DMS 273 (cell line): ENCODE results near the gene MAFG.

Source experiments
- DNase-seq: peaks from one replicate; lab custom pipeline; 2025; ENCODE audit not compliant: unreplicated experiment; lab: John Stamatoyannopoulos, UW

MAFG gene

DNA sequence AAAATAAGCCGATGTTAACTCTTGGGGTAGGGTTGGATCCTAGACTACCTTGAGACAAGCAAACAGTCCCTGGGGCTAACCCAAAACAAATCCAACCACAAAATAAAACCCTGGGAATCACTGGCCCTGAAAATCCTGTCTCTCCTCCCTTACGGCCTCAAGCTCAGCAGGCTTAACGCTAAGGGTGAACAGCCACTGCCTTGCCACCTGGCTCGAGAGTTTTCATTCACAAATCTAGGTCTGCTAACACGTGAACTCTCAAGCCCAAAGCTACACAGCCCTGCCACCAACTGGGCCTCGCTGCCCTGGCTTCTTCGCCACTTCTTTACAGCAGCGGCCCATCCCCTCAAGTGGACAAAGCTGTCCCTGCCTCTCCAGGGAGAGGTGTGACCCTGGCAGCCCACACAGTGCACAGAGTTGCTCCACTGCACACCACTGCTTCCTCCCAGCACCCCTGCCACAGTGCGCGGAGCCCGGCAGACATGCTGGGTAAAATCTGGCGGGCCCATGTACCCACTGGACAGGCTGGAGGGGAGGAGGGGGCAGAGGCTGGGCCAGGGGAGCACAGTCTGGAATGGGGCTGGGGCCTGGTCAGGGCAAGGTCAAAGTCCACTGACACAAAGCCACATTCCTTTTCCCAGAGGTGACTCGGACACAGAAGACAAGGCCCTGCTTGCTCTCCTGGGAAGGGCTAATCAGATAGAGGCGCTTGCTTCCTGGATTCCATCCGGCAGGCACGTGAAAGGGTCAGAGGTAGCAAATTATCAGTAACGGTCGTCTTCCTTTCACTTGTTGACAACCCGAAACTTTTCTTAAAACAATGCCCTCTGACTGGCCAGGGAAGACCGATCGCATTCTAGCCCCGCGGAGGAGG is 17.3 kb downstream of the MAFG start:
- peak; percentile 42 for DNase-seq

DNA sequence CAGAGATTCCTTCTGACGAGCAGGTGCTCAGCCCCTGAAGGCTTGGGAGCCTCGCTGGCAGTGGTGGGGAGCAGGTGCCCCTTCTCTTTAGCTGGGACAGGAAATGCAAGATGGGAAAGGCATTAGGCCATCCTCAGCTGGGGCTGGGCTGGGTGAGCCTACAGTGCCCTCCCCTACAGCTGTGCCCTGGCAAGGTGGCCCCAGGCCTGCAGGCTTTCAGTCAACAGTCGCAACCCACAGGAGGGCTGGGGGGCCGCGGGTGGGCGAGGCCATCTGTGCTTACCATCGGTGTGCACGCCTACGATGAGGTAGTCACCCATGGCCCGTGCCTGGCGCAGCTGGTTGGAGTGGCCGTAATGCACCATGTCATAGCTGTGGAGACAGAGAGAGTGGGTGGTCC is 18.3 kb downstream of the MAFG start:
- DNase-seq, result no peak

DNA sequence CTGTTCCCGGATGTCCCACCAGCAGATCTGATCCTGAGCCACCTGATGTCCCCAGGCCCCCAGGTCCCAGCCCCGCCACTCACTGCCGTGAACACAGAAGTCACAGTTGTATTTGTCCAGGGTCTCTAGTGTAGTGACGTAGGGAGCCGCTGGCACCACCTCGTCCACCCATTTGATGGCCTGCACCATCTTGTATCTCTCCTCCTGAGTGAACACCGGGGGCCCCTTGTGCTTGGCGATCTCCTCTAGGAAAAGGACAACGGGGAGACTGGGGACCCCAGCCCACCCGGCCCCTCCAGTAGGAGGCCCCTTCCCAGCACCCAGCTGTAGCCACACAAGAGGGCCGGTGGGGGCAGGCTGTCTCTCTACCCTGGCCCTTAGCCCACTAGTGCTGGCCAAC is 18.7 kb downstream of the MAFG start:
- no peak for DNase-seq

DNA sequence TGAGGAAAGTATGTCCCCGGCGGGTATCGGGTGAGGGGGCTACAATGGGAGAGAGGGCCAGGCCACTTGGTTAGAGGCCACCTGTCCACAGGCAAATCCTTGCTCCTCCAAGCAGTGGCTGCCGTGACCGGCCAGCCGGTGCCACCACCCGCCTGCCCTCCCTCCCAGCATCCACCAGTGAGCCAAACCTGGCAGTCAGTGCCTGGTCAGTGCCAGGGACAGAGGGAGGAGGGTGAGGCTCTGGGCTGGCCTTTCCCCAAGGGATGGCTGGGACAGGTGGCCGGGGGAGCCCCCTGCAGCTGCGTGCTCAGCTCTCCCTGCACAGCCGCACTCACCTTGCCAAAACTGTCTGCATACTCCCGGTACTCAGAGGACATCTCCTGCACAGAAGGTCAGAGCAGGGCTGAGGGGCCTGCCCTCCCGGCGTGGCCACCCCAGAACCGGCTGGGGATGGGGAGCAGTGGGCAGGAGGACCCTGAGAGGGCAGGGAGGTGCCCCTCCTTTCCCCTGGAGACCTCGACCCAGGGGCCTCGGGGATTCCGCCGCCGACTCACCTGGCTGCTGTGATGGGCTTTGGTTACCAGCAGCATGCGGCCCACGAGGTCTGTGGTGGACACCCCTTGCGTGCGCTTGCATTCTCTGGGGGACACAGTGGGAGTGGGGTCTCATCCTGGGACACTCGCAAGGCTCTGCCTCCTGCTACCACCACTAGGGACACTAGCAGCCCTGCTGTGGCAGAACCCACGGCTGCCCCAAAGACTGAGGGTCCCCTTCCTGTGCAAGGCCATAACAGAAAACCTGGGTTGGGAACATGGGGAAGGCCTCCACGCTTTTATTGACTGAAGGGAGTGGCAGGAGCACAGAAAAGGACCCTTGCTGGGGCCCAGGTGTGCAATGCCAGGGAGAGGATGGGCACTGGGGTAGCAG is 20.1 kb downstream of the MAFG start:
- DNase-seq, result no peak

DNA sequence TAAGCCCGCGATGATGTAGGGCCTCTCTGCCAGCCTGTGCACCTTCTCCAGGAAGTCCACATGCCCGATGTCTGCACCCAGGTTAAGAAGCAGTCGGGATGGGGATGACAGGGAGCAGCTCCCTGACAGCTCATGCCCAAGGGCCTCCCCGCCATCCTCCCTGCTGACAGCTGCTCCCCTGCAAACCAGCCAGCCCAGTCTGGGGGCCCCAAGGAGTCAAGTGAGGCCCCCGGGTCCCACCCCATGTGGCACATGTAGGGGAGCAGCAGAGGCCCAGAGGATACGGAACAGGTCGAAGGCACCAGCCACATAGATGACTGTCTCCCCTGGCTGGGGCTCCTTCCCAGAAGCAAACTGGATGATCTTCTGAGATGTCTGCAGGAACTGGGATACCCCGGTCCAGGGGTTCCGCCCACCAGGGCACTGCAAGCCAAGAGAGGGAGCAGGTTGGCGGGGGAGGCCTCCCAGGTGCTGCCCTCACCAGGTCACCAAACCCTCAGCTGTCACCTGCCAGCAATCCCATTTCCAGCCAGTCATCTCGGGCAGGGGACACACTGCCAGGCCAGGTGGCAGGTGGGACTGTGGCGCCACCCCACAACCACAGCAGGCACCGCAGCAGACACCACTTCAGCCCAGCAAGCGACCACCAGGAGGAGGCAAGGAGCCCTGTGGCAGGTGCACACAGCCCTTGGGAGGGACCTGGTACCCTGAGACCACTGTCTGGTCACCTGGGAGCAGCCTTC is 20.9 kb downstream of the MAFG start:
- peak; percentile 36 for DNase-seq

DNA sequence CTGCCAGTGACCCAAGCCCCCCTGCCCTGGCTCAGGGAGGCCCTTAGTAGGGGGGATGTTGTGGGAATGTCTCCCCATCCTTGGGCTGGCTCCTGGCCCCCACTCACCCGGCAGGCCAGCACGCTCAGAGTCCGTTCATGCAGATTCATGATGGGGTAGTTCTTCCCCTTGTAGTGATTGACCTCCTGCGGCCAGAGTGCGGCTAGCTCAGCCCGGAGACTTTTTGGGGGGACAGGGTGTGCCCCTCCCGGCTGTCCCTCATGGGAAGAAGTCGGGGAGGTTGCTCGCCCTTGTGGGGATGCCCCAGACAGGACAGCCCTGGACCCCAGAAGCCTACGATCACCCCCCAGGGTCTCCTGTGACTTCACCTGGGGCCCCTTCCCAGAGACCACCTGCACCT is 21.5 kb downstream of the MAFG start:
- DNase-seq, result no peak

DNA sequence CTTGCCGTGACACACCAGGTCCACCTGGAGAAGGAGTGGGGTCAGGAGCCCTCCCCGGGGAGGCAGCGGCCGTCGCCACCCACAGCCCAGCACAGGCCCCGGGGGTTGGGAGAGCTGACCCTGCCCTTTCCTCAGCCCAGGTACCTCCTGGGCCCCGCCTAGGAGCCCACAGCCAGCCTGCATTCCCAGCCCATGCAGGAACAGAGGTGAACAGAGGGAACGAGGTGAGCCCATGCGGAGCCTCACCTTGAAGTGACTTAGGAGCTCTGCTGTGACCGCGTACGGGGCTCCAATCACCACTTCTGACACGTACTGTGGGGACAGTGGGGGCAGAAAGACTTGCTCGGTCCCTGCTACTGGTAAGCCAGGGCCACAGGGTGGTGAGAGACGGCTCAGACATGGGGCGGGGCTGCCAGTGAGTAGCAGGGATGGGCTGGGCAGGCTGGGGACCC is 22.1 kb downstream of the MAFG start:
- no peak for DNase-seq

DNA sequence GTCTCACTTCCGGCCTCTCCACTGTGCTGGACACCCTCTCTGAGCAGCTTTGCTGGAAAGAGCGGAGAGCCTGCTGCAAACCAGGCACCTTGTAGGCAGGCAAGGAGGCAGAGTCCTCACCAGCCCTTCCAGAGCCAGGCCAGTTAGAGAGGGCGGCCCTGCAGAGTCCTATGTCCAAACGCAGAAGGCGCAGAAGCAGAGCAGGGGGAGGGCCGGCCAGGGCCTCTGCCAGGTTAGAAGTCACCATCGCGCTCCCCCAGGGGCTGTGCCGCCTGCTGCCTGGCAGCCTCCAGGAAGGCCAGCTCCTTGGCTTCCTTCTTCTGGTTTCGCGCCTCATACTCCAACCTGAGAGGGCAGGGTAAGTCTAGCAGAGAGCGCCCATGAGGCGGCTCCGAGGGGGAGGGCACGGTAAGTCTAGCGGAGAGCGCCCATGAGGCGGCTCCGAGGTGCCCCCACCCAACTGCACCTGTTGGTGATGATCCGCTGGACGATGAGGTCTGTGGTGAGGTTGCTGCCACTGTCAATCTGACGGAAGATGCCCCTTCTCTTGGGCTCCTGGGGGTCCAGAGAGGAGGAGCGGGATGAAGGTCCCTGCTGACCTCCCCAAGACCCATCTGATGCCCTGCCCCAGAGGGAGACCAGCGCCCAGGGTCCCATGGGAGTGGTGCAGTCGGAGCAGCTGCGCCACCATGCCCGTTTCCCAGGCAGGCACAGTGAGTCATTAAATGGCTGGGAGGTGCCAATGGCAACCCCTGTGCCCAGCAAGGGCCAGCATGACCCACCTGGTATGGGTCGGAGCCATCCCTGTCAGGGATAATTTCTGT is 22.7 kb downstream of the MAFG start:
- no peak for DNase-seq

DNA sequence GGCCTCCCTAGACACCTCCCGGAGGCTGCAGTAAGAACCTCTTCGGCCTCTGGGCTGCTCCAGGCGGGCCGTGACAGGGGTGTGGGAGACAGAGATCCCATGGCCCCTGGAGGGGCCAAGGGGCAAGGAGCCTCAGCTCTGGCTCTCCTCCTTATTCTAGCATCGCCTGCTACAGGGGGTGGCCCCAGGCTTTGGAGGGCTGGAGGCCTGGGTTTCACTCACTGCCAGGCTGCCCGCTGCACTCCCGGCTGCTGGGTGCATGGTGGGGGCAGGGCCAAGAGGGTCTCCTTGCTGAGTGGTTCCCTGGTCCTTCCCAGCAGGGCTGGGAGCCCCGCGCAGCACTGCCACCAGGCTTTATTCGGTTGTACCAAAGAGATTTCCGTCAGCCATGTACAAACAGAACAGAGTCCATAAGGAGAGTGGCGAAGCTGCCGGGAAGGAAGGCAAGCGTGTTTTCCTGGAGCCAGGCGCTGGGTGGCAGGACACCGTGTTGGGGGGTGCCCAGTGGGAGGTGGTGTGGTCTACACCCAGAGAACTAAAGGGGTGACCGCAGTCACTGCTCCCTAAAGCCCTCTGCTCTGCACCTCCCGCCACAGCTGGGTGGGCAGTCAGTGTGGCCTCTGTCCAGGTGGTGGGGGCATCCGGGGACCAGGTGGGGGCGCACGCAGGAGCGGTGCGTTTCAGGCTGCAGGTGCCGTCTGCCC is 23.5 kb downstream of the MAFG start:
- DNase-seq, result no peak

DNA sequence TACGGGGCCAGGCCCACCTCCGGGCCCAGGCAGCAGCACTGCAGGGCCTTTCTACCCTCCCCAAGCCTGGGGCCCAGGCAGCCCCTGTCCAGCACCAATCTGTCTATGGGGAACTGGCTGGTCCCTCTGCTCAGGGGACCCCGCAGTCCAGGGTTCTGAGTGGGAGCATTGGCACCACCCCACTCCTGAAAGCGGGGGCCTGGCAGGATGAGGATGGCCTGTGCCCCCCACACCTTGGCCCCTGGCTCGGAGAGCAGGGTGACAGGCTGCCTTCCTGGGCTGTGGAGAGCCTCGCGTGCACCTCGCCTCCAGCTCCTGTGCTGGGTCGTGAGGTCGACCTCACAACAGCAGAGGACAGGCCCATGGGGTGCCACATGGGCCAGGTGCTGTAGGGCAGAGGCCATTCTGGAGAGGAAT is 24.1 kb downstream of the MAFG start:
- no peak for DNase-seq

DNA sequence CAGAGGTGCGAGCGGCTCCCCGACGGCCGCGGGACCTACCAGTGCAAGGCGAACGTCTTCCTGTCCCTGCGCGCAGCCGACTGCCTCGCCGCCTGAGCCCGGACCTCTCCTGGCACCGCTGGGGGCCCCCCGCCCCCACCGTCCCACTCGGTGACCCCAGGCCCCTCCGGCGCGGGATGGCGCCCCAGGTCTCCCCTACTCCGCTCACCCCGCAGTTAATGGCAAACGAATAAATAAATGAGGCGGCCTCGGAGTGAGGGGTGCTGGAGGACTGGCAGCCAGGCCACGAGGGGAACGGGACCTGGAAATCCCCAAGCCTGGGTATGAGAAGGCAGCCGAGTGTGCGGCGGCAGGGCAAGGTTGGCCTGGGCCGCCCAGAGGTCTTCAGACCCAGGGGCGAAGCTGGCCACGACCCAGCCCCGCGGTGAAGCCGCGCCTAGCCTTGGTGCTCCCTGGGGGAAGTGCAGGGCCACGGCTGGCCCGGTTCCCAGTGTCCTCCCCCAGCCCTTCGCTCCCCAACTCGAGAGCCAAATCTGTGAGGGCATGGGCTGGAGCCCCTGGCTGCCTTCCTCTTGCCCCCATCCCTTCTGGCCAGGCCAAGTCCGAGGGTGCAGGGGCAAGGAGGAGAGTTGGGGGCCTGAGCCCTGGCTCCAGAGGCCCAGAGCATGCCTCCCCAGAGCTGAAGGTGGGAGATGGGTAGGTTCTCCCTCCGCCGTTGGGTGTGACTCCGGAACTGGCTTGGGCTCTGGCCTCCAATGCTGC is 24.7 kb downstream of the MAFG start:
- DNase-seq, result no peak

DNA sequence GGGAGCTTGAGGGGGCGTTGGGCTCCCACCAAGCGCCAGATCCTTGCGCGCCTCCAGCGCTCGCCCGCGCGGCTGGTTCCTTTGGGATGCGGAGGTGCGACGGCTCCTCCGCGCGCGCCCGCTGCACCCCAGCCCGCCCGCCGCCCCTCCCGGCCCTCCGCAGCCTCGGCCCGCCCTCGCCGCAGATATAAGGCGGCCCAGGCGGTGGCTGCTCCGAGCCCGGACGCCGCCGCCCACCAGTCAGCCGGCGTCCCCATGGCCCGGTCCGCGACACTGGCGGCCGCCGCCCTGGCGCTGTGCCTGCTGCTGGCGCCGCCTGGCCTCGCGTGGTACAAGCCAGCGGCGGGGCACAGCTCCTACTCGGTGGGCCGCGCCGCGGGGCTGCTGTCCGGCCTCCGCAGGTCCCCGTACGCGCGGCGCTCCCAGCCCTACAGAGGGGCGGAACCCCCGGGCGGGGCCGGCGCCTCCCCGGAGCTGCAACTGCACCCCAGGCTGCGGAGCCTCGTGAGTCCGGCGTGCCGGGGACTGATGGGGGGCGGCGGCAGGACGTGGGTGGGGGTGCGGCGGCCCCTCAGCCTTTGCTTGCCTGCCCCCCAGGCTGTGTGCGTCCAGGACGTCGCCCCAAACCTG is 25.4 kb downstream of the MAFG start, which contains the start of gene NPB:
Gene NPB (plus strand): TSS at position 216 of the 630 bp plus-strand sequence. CDS start 40 bp downstream, at position 256.
- DNase-seq, result peak; percentile 67

DNA sequence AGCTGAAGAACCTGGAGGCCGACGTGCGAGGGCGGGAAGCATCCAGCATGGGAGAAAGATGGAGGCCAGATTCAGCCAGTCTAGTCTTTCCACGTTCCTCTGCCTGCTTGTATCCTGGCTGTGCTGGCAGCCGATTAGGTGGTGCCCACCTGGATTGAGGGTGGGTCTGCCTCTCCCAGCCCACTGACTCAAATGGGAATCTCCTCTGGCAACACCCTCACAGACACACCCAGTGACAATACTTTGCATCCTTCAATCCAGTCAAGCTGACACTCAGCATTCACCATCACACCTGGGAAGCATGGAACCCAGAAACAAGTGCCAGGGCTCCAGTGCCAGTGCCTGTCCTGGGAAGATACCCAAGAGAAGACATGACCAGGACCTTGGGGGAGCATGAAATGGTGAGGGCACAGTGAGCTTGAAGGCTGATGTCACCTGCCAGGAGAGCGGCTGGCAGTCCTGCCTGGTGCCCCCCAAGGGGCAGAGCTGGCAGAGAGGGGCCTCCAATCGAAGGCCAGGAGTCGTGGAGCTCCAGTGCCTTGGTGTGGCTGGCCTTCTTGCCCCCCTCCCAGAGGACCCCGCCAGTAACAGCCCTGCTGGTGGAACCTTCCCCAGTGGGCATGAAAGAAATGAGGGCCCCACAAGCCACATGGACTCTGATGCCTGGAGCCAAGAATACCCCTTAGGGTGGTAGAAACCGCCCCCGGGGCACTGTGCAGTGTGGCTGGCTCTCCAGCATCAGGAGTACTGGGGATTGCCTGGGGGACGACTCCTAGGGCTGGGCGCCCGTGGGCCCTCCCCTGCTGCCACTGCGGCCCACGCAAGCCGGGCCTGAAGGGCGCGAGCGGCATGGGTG is 26.1 kb downstream of the MAFG start:
- DNase-seq, result no peak

DNA sequence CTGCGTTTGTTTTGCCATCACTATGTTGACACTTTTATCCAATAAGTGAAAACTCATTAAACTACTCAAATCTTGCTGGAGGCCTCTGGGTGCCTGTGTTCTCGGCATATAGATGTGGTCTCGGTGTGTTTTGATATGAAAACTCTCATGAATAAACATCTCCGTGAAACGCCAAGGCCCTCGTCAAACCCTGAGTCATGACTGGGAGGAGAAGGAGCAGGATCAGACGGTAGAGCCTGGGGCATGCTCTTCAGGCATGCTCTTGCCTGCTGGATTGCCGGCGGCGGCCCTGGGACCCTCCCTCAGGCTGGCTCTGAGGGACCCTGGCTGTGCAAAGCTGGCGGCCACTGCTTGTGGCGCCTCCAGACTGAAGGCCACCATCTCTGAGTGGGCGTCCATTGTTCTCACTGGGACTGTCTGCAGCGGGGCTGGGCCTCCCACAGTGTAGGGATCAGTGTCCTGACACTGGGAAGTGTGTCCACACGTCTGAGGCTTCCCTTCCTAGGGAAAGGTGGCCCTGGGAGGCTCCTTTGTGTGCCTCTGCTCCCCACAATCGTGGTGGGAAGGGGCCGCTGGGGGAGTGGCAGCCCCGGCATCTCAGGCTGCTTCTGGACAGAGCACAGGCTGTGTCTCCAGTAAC is 27.2 kb downstream of the MAFG start:
- no peak for DNase-seq

DNA sequence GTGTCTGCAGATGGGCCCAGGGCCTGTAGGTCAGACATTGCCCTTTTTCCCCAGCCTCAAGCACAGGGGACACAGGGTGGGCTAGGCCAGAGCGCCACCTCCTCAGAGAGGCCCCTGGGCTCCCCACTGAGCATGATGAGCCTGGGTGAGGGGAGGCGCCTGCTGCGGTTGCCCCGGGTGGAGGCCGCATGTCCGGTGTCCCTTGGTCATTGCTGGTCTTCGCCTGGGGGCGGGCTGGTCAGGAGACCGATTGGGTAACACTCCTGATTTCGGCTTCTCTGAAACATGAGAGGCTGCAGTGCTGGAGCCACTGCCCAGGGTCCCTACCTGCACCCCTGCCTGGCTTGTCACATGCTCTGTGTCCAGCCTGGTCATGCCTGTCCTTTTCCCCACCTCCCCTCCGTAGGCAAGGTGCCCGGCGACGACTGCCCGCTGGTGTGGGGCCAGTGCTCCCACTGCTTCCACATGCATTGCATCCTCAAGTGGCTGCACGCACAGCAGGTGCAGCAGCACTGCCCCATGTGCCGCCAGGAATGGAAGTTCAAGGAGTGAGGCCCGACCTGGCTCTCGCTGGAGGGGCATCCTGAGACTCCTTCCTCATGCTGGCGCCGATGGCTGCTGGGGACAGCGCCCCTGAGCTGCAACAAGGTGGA is 27.9 kb downstream of the MAFG start:
- no peak for DNase-seq

DNA sequence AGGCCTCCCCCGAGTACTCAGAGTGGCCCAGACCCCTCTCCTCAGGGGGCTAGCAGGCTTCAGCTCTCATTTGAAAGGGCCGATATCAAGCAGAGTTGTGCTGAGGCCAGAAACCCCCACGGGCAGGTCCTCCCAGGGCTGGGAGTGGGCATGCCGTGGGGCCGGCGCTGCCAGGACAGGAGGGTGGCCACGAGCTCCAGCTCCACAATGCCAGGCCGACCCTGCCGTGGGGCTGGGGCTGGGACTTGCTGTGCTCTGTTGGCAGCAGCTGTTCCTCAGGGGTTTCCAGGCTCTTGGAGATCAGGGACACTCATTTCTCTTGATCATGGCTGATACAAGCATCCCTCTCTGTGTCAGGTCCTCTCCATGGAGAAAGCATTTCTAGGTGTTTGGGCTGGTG is 28.6 kb downstream of the MAFG start:
- no peak for DNase-seq
